HCT116 (cell line): Measurements from ENCODE around the gene TRIM67. TPM values are rescaled to one million over a fixed set of nuclear protein-coding genes. Genes with fewer than 3 reads are reported as not detected.

Experiments
- ATAC-seq: fragments of 200-7000 bp; cut with Tn5 transposase; 2 replicates; pipeline ENCODE4 v1.9.1; 2020; ENCODE audit warnings: mild to moderate bottlenecking, moderate library complexity
- BruUV-seq: library from RNA; stranded (reverse); fragments of 400-500 nt; replicated peaks from 2 replicates; lab custom pipeline; 2021; lab: Mats Ljungman, UMichigan
- CTCF ChIA-PET: fragments of 300-600 bp; sonication (Branson Sonifier 250); formaldehyde crosslinking; loops from one replicate; lab custom pipeline; 2021; ENCODE audit warnings: antibody characterized with exemption; lab: Charles Lee
- POLR2A ChIA-PET: fragments of 300-600, 350-600 bp; sonication (Branson Sonifier 250); formaldehyde crosslinking; loops from one replicate; lab custom pipeline; 2021; ENCODE audit warnings: antibody characterized with exemption; lab: Charles Lee
- RAD21 ChIA-PET, 2 experiments: fragments of 300-600 bp; sonication (Branson Sonifier 250); formaldehyde crosslinking; loops; one replicate each; lab custom pipeline; 2023; ENCODE audit warnings: low total read pairs in 2 of 2; ENCODE audit not compliant: uncharacterized antibody in 2 of 2, unreplicated experiment in 2 of 2, low non-redundant PET in 1 of 2; lab: Charles Lee
- DNase-seq: peaks from one replicate; pipeline ENCODE4 v3.0.0-alpha.2; 2010; ENCODE audit warnings: low read depth, low spot score
- H2AFZ ChIP-seq: fragments of 200-600 bp; shearing (Covaris generic), sonication (generic); 2 replicates; pipeline ENCODE4 v1.6.1; 2017; ENCODE audit warnings: low read depth, mixed run types, mixed read lengths, antibody characterized with exemption, low read length; ENCODE audit not compliant: poor library complexity, severe bottlenecking
- H3K27ac ChIP-seq: 2 replicates; pipeline ENCODE4 v1.5.1; 2012; ENCODE audit warnings: low read depth, low read length
- H3K27me3 ChIP-seq: fragments of 200-600 bp; sonication (generic); 2 replicates; pipeline ENCODE4 v1.6.1; 2016; ENCODE audit warnings: mixed run types, low read length, mixed read lengths; ENCODE audit not compliant: insufficient read depth
- H3K36me3 ChIP-seq, 2 experiments: fragments of 200-500 bp in 1 of 2; fragments of 200-600 bp in 1 of 2; sonication (Bioruptor generic) in 1 of 2; sonication (generic) in 1 of 2; 2 replicates each; pipeline versions ENCODE4 v1.5.1 to v1.6.1; 2014 to 2016; ENCODE audit warnings: low read length in 2 of 2, inconsistent platforms in 1 of 2, mixed read lengths in 1 of 2, mixed run types in 1 of 2; ENCODE audit not compliant: insufficient read depth in 2 of 2, control insufficient read depth in 1 of 2
- H3K4me1 ChIP-seq, 2 experiments: fragments of 200-600 bp in 1 of 2; sonication (generic) in 1 of 2; 2 replicates each; pipeline versions ENCODE4 v1.5.1 to v1.6.1; 2012 to 2017; ENCODE audit warnings: low read length in 2 of 2, inconsistent platforms in 1 of 2, mild to moderate bottlenecking in 1 of 2, mixed read lengths in 1 of 2, mixed run types in 1 of 2, moderate library complexity in 1 of 2; ENCODE audit not compliant: insufficient read depth in 2 of 2, control insufficient read depth in 1 of 2
- H3K4me2 ChIP-seq: fragments of 200-600 bp; sonication (generic); 2 replicates; pipeline ENCODE4 v1.6.1; 2017; ENCODE audit warnings: mixed run types, low read length, mixed read lengths
- H3K4me3 ChIP-seq, 2 experiments: fragments of 200-600 bp in 1 of 2; sonication (generic) in 1 of 2; replicated peaks in 1 of 2; 2 replicates each; pipeline ENCODE4 v1.5.1; 2011 to 2016; ENCODE audit warnings: low read length in 2 of 2, control low read depth in 1 of 2, low read depth in 1 of 2, mild to moderate bottlenecking in 1 of 2, mixed read lengths in 1 of 2, mixed run types in 1 of 2
- H3K79me2 ChIP-seq: fragments of 200-600 bp; sonication (generic); 2 replicates; pipeline ENCODE4 v1.6.1; 2017; ENCODE audit warnings: mild to moderate bottlenecking, mixed run types, low read length, moderate library complexity, mixed read lengths; ENCODE audit not compliant: insufficient read depth
- H3K9ac ChIP-seq: fragments of 200-600 bp; sonication (generic); 2 replicates; pipeline ENCODE4 v1.6.1; 2016; ENCODE audit warnings: low read length, mixed read lengths
- H3K9me2 ChIP-seq: fragments of 200-600 bp; sonication (generic), shearing (Covaris generic); 2 replicates; pipeline ENCODE4 v1.6.1; 2017; ENCODE audit warnings: mixed run types, mild to moderate bottlenecking, moderate library complexity; ENCODE audit not compliant: insufficient read depth
- H3K9me3 ChIP-seq, 2 experiments: fragments of 200-500 bp in 1 of 2; fragments of 200-600 bp in 1 of 2; sonication (Bioruptor generic) in 1 of 2; sonication (generic) in 1 of 2; 2 replicates each; pipeline ENCODE4 v1.6.1; 2014 to 2017; ENCODE audit warnings: low read length in 2 of 2, mixed read lengths in 2 of 2, inconsistent platforms in 1 of 2, low read depth in 1 of 2, mild to moderate bottlenecking in 1 of 2, mixed run types in 1 of 2, moderate library complexity in 1 of 2; ENCODE audit not compliant: control insufficient read depth in 1 of 2, insufficient read depth in 1 of 2
- H4K20me1 ChIP-seq: fragments of 200-600 bp; sonication (generic), shearing (Covaris generic); 2 replicates; pipeline ENCODE4 v1.6.1; 2017; ENCODE audit warnings: mixed run types, mild to moderate bottlenecking, moderate library complexity; ENCODE audit not compliant: insufficient read depth
- CBX3 ChIP-seq: IDR thresholded peaks from 2 replicates; pipeline ENCODE4 v1.6.1; 2012; ENCODE audit warnings: low read depth
- CEBPB ChIP-seq: IDR thresholded peaks from 2 replicates; pipeline ENCODE4 v1.6.1; 2012; ENCODE audit warnings: low read depth
- ELF1 ChIP-seq: IDR thresholded peaks from 2 replicates; pipeline ENCODE4 v1.6.1; 2012; ENCODE audit warnings: low read depth, borderline replicate concordance
- EZH2 ChIP-seq: fragments of 200-600 bp; sonication (generic); IDR thresholded peaks from 2 replicates; pipeline ENCODE4 v1.6.1; 2017; ENCODE audit warnings: antibody characterized with exemption, mixed run types
- EZH2phosphoT487 ChIP-seq: fragments of 200-600 bp; IDR thresholded peaks from 2 replicates; pipeline ENCODE4 v1.6.1; 2018; ENCODE audit warnings: antibody characterized with exemption, borderline replicate concordance
- FOSL1 ChIP-seq: IDR thresholded peaks from 2 replicates; pipeline ENCODE4 v1.6.1; 2012; ENCODE audit warnings: low read depth
- JUND ChIP-seq: IDR thresholded peaks from 2 replicates; pipeline ENCODE4 v1.6.1; 2012
- RAD21 ChIP-seq: IDR thresholded peaks from 2 replicates; pipeline ENCODE4 v1.6.1; 2012; ENCODE audit warnings: low read depth, mild to moderate bottlenecking
- SIN3A ChIP-seq: IDR thresholded peaks from 2 replicates; pipeline ENCODE4 v1.6.1; 2012; ENCODE audit warnings: low read depth
- SP1 ChIP-seq: IDR thresholded peaks from 2 replicates; pipeline ENCODE4 v1.6.1; 2012; ENCODE audit warnings: low read depth
- SRF ChIP-seq: IDR thresholded peaks from 2 replicates; pipeline ENCODE4 v1.6.1; 2012; ENCODE audit warnings: low read depth
- ZFX ChIP-seq: fragments of 450-650 bp; IDR thresholded peaks from 2 replicates; pipeline ENCODE4 v1.6.1; 2017
- ZNF274 ChIP-seq: fragments of 200-500 bp; sonication (Bioruptor generic); IDR thresholded peaks from 2 replicates; pipeline ENCODE4 v1.6.1; 2014; ENCODE audit warnings: mild to moderate bottlenecking, low read depth, low read length, inconsistent platforms
- intact Hi-C: fragments of 100-400 bp; cut with micrococcal nuclease; formaldehyde crosslinking; loops from 2 replicates; pipeline ENCODE4 v1.10.0; 2022
- total RNA-seq: library from RNA; stranded (reverse); gene quantifications from one replicate; pipeline ENCODE4 v1.2.1, GENCODE V29; 2021; ENCODE audit not compliant: unreplicated experiment
- TF ChIP-seq, protein P1 (sequence below): IDR thresholded peaks from 2 replicates; pipeline ENCODE4 v1.6.1; 2012; ENCODE audit warnings: low read depth
- TF ChIP-seq, protein P2 (sequence below): IDR thresholded peaks from 2 replicates; pipeline ENCODE4 v1.6.1; 2012

The TRIM67 gene
- total RNA-seq, 1 experiment from 2014 or later = 0.02 TPM

DNA sequence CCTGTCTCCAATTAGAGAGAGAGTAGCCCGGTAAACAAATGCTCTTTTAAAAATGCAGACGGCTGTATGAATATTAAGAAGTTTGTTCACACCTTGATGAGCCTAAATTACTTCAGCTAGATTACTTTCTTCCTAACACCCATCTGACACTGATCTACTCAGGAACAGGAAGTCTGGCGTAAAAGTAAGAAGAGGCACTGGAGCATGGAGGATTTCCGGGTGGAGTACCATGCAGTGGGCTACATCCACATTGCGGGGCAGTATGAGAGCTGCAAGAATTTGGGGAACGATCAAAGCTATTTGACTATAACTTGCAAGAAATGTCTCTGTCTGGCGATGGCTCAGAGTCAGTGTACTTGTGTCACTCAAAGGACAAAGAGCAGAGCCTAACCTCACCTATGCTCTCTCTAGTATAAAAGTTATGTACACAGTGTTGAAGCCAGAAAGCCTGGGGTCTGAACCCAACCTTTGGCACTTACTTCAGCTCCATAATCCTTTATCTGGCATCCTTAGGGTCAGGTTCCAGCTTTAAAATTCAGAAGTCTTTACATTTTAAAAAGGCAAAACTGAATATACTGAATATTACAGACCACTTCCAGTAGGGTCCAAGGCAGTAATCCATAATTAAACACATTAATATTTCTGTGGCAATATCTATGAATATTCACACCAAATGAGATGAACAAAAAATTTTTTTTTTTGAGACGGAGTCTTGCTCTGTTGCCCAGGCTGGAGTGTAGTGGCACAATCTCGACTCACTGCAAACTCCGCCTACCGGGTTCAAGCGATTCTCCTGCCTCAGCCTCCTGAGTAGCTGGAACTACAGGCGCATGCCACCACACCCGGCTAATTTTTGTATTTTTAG, 71.2 kb downstream of the TRIM67 start (continued):
- TF ChIP-seq, protein P1, sequence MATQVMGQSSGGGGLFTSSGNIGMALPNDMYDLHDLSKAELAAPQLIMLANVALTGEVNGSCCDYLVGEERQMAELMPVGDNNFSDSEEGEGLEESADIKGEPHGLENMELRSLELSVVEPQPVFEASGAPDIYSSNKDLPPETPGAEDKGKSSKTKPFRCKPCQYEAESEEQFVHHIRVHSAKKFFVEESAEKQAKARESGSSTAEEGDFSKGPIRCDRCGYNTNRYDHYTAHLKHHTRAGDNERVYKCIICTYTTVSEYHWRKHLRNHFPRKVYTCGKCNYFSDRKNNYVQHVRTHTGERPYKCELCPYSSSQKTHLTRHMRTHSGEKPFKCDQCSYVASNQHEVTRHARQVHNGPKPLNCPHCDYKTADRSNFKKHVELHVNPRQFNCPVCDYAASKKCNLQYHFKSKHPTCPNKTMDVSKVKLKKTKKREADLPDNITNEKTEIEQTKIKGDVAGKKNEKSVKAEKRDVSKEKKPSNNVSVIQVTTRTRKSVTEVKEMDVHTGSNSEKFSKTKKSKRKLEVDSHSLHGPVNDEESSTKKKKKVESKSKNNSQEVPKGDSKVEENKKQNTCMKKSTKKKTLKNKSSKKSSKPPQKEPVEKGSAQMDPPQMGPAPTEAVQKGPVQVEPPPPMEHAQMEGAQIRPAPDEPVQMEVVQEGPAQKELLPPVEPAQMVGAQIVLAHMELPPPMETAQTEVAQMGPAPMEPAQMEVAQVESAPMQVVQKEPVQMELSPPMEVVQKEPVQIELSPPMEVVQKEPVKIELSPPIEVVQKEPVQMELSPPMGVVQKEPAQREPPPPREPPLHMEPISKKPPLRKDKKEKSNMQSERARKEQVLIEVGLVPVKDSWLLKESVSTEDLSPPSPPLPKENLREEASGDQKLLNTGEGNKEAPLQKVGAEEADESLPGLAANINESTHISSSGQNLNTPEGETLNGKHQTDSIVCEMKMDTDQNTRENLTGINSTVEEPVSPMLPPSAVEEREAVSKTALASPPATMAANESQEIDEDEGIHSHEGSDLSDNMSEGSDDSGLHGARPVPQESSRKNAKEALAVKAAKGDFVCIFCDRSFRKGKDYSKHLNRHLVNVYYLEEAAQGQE = no peak
- no peak for TF ChIP-seq JUND
- TF ChIP-seq ELF1 = no peak
- no peak for TF ChIP-seq CEBPB
- TF ChIP-seq EZH2 = no peak
- TF ChIP-seq, protein P2, sequence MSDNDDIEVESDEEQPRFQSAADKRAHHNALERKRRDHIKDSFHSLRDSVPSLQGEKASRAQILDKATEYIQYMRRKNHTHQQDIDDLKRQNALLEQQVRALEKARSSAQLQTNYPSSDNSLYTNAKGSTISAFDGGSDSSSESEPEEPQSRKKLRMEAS = no peak
- no peak for TF ChIP-seq SIN3A
- TF ChIP-seq EZH2phosphoT487 = no peak
- no peak for TF ChIP-seq RAD21
- TF ChIP-seq ZFX = no peak

DNA sequence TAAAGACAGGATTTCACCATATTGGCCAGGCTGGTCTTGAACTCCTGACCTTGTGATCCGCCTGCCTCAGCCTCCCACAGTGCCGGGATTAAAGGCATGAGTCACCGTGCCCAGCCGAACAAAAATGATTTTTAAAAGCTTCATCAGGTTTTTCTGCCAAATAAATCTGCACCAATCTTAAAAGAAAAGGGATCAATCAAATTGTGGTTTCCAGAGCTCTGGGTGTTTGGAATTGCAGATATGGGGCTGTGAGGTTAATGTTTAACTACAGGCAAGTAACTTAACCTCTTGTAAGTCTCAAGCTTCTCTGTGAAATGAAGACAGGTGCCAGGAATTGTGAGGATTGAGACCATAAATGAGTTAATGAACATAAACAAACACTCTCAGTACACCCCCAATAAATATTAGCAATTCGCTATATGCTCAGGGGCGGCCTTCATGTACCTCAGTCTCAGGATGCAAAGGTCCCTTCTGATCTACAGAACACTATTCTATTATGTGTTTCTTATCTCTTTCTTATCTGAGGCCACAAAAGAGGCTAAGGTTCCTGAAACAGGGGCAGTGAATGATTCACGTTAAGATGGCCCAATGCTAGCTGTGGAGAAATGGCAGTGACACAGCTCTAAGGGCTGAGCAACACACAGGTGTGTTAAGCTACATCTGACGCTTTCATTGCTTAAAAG, 72.0 kb downstream of the TRIM67 start:
- CTCF ChIA-PET = no interaction called here

More for the DNA sequence above, 72.0 kb downstream of the TRIM67 start:
- Histone ChIP-seq H3K9me3 (no peaks in the 10 kb centered on the region), H3K79me2 (peaks cover 41% of the 10 kb centered on the region), H3K9me2 (no peaks in the 10 kb centered on the region), H3K27me3 (no peaks in the 10 kb centered on the region), H3K36me3 (peaks cover 10 to 11% of the 10 kb centered on the region in 2 experiments), H3K4me2 (peak overlapping the region; percentile 49), H3K27ac (peak overlapping the region; percentile 77), H3K4me3 (peak overlapping the region in 1 of 2 experiments; percentile 6; a peak in 1 of 4 replicates), H3K9ac (no peak overlapping the region), H2AFZ (no peak overlapping the region), H4K20me1 (no peaks in the 10 kb centered on the region), H3K4me1 (peaks cover 24 to 49% of the 10 kb centered on the region in 2 experiments)
- peak; percentile 79 for ATAC-seq
- no TSS peak for BruUV-seq
- intact Hi-C loops = no loop called here
- RAD21 ChIA-PET = no interaction called here
- peak; percentile 75 for DNase-seq
- 0 out of 2 replicates have a peak, but pooled peaks have one; percentile 2 for TF ChIP-seq CBX3
- TF ChIP-seq SIN3A = no peak
- TF ChIP-seq FOSL1 = peak; percentile 51; the same call in 1 of the 2 replicates
- TF ChIP-seq CEBPB = peak; percentile 35; the same call in 1 of the 2 replicates
- TF ChIP-seq JUND = peak; percentile 49
- peak; percentile 36; the same call in 1 of the 2 replicates for TF ChIP-seq SP1
- TF ChIP-seq SRF = peak; percentile 17; the same call in 1 of the 2 replicates
- TF ChIP-seq ZNF274 = no peak
- POLR2A ChIA-PET = no interaction called here
